NB4 (cell line): ENCODE data around the gene OR1J1.

ENCODE experiments used
- POLR2A ChIP-seq: IDR thresholded peaks from 2 replicates; pipeline ENCODE4 v1.6.1; 2011; ENCODE audit warnings: mild to moderate bottlenecking; ENCODE audit not compliant: insufficient read length; ENCODE audit errors: extremely low read depth
- TF ChIP-seq, protein P1 (sequence below): IDR thresholded peaks from one replicate; pipeline ENCODE4 v1.5.1; 2012; ENCODE audit warnings: low read depth, low read length
- TF ChIP-seq, protein P2 (sequence below): IDR thresholded peaks from 2 replicates; pipeline ENCODE4 v1.6.1; 2011; ENCODE audit warnings: low read depth, low read length

DNA sequence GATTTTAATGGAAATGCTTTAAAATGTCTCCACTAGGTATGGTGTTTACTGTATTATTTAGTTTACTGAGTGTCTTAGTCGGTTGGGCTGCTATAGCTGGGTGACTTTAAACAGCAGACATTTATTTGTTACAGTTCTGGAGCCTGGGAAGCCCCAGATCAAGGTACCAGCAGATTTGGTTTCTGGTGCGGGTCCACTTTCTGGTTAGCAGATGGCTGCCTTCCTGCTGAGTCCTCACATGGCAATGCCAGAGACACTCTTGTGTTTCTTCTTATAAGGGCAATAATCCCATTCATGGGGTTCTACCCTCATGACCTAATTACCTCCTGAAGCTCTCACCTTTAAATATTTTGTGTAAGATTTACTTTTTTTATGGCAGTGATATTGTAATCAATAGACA is 40.5 kb upstream of the OR1J1 start:
- no peak for TF ChIP-seq POLR2A
- TF ChIP-seq, protein P1, sequence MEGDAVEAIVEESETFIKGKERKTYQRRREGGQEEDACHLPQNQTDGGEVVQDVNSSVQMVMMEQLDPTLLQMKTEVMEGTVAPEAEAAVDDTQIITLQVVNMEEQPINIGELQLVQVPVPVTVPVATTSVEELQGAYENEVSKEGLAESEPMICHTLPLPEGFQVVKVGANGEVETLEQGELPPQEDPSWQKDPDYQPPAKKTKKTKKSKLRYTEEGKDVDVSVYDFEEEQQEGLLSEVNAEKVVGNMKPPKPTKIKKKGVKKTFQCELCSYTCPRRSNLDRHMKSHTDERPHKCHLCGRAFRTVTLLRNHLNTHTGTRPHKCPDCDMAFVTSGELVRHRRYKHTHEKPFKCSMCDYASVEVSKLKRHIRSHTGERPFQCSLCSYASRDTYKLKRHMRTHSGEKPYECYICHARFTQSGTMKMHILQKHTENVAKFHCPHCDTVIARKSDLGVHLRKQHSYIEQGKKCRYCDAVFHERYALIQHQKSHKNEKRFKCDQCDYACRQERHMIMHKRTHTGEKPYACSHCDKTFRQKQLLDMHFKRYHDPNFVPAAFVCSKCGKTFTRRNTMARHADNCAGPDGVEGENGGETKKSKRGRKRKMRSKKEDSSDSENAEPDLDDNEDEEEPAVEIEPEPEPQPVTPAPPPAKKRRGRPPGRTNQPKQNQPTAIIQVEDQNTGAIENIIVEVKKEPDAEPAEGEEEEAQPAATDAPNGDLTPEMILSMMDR: no peak
- TF ChIP-seq, protein P2, sequence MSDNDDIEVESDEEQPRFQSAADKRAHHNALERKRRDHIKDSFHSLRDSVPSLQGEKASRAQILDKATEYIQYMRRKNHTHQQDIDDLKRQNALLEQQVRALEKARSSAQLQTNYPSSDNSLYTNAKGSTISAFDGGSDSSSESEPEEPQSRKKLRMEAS: no peak
